ENCODE data around the gene UTP3. TPM values are rescaled to one million over a fixed set of nuclear protein-coding genes. Genes with fewer than 3 reads are reported as not detected.
A peak's percentile ranks its signal among the peaks of the same experiment; 100 is the strongest.
"Not testable (repeated sequence)": the region's sequence is repeated elsewhere in the genome, so short reads cannot be mapped to it uniquely, and the experiment has no call there.

UTP3 gene
- 10 to 100 TPM; 14.9 to 39.3 (median 23.1) TPM for total RNA-seq
- 10 to 100 TPM; 31.9 to 51.1 (median 34.0) TPM for polyA plus RNA-seq
- long read RNA-seq, donor 1, transcript UTP3-201 (1 exons, 2,073 nt): major isoform, 25 of 25 reads
- long read RNA-seq, donor 1, partial matches to known transcripts: 0 of 25 reads
- long read RNA-seq, donor 1, other reads (novel, unspliced or antisense): 0 of 25 reads
- long read RNA-seq, donor 2, transcript UTP3-201 (1 exons, 2,073 nt): major isoform, 33 of 33 reads
- long read RNA-seq, donor 2, partial matches to known transcripts: 0 of 33 reads
- long read RNA-seq, donor 2, other reads (novel, unspliced or antisense): 0 of 33 reads
- long read RNA-seq, donor 3, transcript UTP3-201 (1 exons, 2,073 nt): major isoform, 37 of 37 reads
- long read RNA-seq, donor 3, partial matches to known transcripts: 0 of 37 reads
- long read RNA-seq, donor 3, other reads (novel, unspliced or antisense): 0 of 37 reads
- long read RNA-seq, donor 4, transcript UTP3-201 (1 exons, 2,073 nt): major isoform, 5 of 5 reads
- long read RNA-seq, donor 4, partial matches to known transcripts: 0 of 5 reads
- long read RNA-seq, donor 4, other reads (novel, unspliced or antisense): 0 of 5 reads
- long read RNA-seq, donor 5, transcript UTP3-201 (1 exons, 2,073 nt): major isoform, 26 of 26 reads
- long read RNA-seq, donor 5, partial matches to known transcripts: 0 of 26 reads
- long read RNA-seq, donor 5, other reads (novel, unspliced or antisense): 0 of 26 reads
- long read RNA-seq, donor 6, partial matches to known transcripts: 0 of 4 reads
- long read RNA-seq, donor 6, other reads (novel, unspliced or antisense): 0 of 4 reads
- long read RNA-seq, donor 7, transcript UTP3-201 (1 exons, 2,073 nt): major isoform, 15 of 15 reads
- long read RNA-seq, donor 7, partial matches to known transcripts: 0 of 15 reads
- long read RNA-seq, donor 7, other reads (novel, unspliced or antisense): 0 of 15 reads
- long read RNA-seq, donor 8, transcript UTP3-201 (1 exons, 2,073 nt): major isoform, 28 of 28 reads
- long read RNA-seq, donor 8, partial matches to known transcripts: 0 of 28 reads
- long read RNA-seq, donor 8, other reads (novel, unspliced or antisense): 0 of 28 reads
- long read RNA-seq, donor 9, transcript UTP3-201 (1 exons, 2,073 nt): major isoform, 21 of 21 reads
- long read RNA-seq, donor 9, partial matches to known transcripts: 0 of 21 reads
- long read RNA-seq, donor 9, other reads (novel, unspliced or antisense): 0 of 21 reads
- long read RNA-seq, donor 10, transcript UTP3-201 (1 exons, 2,073 nt): major isoform, 12 of 12 reads
- long read RNA-seq, donor 10, partial matches to known transcripts: 0 of 12 reads
- long read RNA-seq, donor 10, other reads (novel, unspliced or antisense): 0 of 12 reads

GRCh38 chr4:70687821-70688794, at the start of gene UTP3:
UTP3 (plus strand) TSS chr4:70688532; CDS start chr4:70688678, 146 bp downstream.
- Histone ChIP-seq H3K9me3 (replicated peaks in 1 of 3) (no peaks in the 10 kb centered on the region), H3K27ac (peak within 1 kb of the TSS; percentile 85 to 97 (median 89)), H3K36me3 (replicated peaks in 1 of 2) (peaks cover 0 to 4% of the 10 kb centered on the region in 2 donors), H3K27me3 (no peaks in the 10 kb centered on the region), H3K4me1 (replicated peaks in 1 of 2) (peaks cover 21 to 33% of the 10 kb centered on the region in 2 donors), H3K4me3 (peak within 1 kb of the TSS; percentile 48 to 96 (median 54))
- 0 to 1% (median 0%) methylated on average over 37 to 70 of the region's 70 CpGs for WGBS, 4 donors
- TF ChIP-seq POLR2A (IDR thresholded peaks at IDR 0.05) (peak; percentile 60 to 79), CTCF (IDR thresholded peaks at IDR 0.05) (peak; percentile 87 to 96 (median 94))
- intact Hi-C loops (cut with DNase I): loop anchor here in 1 of 2 donors (10.0 kb wide), 1 partner anchor 147 kb away; the partner anchor contains the start of gene GRSF1
- peak; percentile 96 to 98 (median 96) for DNase-seq

- Histone ChIP-seq H3K36me3 (replicated peaks in 1 of 2) (no peaks in the 10 kb centered on the region), H3K9me3 (replicated peaks in 1 of 3) (no peaks in the 10 kb centered on the region), H3K4me3 (no peak overlapping the region), H3K4me1 (replicated peaks in 1 of 2) (no peaks in the 10 kb centered on the region), H3K27ac (no peak overlapping the region), H3K27me3 (no peaks in the 10 kb centered on the region)
- 66 to 79% (median 72%) methylated on average over 2 of the region's 2 CpGs for WGBS, 4 donors
- DNase-seq: no peak
- intact Hi-C loops (cut with DNase I): loop anchor here in 1 of 2 donors (10.0 kb wide), 1 partner anchor 365 kb away; no protein-coding TSS in a partner anchor
- TF ChIP-seq POLR2A (IDR thresholded peaks at IDR 0.05) (no peak), CTCF (IDR thresholded peaks at IDR 0.05) (no peak)
These were observed 48.1 kb upstream of the UTP3 start for GRCh38 chr4:70640192-70640591.

- H3K36me3 ChIP-seq (replicated peaks in 1 of 2); H3K4me1 ChIP-seq (replicated peaks in 1 of 2); H3K27ac ChIP-seq; H3K9me3 ChIP-seq (replicated peaks in 1 of 3); DNase-seq; intact Hi-C loops (cut with DNase I); H3K27me3 ChIP-seq; H3K4me3 ChIP-seq: not testable (repeated sequence)
- WGBS, 4 donors: 67 to 79% (median 74%) methylated on average over 4 of the region's 4 CpGs
These were observed 37.6 kb upstream of the UTP3 start for GRCh38 chr4:70650741-70651140.

Measured in adrenal gland (tissue), 19 donors.